Measurements from ENCODE around the gene PHF1. TPM values are rescaled to one million over a fixed set of nuclear protein-coding genes. Genes with fewer than 3 reads are reported as not detected.
"Not testable (repeated sequence)": the region's sequence is repeated elsewhere in the genome, so short reads cannot be mapped to it uniquely, and the experiment has no call there.

Gene PHF1
- total RNA-seq = 10 to 100 TPM; 51.8 to 69.8 TPM

- DNase-seq (ENCODE audit: low spot score) = no peak
- Histone ChIP-seq H3K36me3 (peaks cover 37% of the 10 kb centered on the region), H3K27me3 (no peaks in the 10 kb centered on the region), H3K9me3 (no peaks in the 10 kb centered on the region), H3K27ac (peak within 1 kb of the TSS; percentile 98 to 100), H3K4me1 (peaks cover 0 to 30% of the 10 kb centered on the region in 2 donors), H3K4me3 (peak within 1 kb of the TSS; percentile 91 to 95)
- TF ChIP-seq, protein P1, sequence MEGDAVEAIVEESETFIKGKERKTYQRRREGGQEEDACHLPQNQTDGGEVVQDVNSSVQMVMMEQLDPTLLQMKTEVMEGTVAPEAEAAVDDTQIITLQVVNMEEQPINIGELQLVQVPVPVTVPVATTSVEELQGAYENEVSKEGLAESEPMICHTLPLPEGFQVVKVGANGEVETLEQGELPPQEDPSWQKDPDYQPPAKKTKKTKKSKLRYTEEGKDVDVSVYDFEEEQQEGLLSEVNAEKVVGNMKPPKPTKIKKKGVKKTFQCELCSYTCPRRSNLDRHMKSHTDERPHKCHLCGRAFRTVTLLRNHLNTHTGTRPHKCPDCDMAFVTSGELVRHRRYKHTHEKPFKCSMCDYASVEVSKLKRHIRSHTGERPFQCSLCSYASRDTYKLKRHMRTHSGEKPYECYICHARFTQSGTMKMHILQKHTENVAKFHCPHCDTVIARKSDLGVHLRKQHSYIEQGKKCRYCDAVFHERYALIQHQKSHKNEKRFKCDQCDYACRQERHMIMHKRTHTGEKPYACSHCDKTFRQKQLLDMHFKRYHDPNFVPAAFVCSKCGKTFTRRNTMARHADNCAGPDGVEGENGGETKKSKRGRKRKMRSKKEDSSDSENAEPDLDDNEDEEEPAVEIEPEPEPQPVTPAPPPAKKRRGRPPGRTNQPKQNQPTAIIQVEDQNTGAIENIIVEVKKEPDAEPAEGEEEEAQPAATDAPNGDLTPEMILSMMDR (IDR thresholded peaks at IDR 0.05) = no peak
These were observed at the start of gene PHF1 for GRCh38 chr6:33410711-33411631. TSS of gene PHF1 (plus strand) at chr6:33411014. CDS start at chr6:33412264, 1,250 bp downstream.

DNA sequence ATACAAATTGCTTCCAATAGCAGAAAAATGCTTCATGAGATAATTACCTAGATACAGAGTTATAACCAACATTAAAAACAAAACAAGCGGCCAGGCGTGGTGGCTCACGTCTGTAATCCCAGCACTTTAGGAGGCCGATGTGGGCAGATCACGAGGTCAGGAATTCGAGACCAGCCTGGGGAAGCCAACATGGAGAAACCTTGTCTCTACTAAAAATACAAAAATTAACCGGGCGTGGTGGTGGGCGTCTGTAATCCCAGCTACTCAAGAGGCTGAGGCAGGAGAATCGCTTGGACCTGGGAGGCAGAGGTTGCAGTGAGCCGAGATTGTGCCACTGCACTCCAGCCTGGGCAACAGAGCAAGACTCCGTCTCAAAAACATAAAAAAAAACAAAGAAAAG, 47.3 kb upstream of the PHF1 start:
- H3K9me3 ChIP-seq; H3K36me3 ChIP-seq; H3K4me1 ChIP-seq; H3K27me3 ChIP-seq; H3K4me3 ChIP-seq; DNase-seq (ENCODE audit: low spot score); H3K27ac ChIP-seq: not testable (repeated sequence)

GRCh38 chr6:33364475-33365205, 46.2 kb upstream of the PHF1 start:
- not testable (repeated sequence) for H3K36me3 ChIP-seq; H3K27me3 ChIP-seq; H3K4me3 ChIP-seq; H3K4me1 ChIP-seq; DNase-seq (ENCODE audit: low spot score); H3K27ac ChIP-seq; H3K9me3 ChIP-seq

GRCh38 chr6:33365206-33365971, 45.4 kb upstream of the PHF1 start:
- H3K9me3 ChIP-seq; H3K4me3 ChIP-seq; DNase-seq (ENCODE audit: low spot score); H3K4me1 ChIP-seq; H3K36me3 ChIP-seq; H3K27ac ChIP-seq; H3K27me3 ChIP-seq: not testable (repeated sequence)

GRCh38 chr6:33367009-33367714, 43.7 kb upstream of the PHF1 start:
- Histone ChIP-seq H3K4me3 (no peak overlapping the region), H3K9me3 (no peaks in the 10 kb centered on the region), H3K27me3 (no peaks in the 10 kb centered on the region), H3K36me3 (no peaks in the 10 kb centered on the region), H3K27ac (no peak overlapping the region), H3K4me1 (no peaks in the 10 kb centered on the region)
- no peak for DNase-seq (ENCODE audit: low spot score)
- TF ChIP-seq, protein P1 (IDR thresholded peaks at IDR 0.05) = no peak

DNA sequence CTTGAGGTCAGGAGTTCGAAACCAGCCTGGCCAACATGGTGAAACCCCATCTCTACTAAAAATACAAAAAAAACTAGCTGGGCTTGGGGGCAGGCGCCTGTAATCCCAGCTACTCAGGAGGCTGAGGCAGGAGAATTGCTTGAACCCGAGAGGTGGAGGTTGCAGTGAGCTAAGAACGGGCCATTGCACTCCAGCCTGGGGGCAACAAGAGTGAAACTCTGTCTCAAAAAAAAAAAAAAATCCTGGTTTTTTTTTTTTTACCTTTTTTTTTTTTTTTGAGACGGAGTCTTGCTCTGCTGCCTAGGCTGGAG, 43.1 kb upstream of the PHF1 start:
- not testable (repeated sequence) for DNase-seq (ENCODE audit: low spot score); H3K27me3 ChIP-seq; H3K27ac ChIP-seq; H3K4me1 ChIP-seq; H3K4me3 ChIP-seq; H3K9me3 ChIP-seq; H3K36me3 ChIP-seq

DNA sequence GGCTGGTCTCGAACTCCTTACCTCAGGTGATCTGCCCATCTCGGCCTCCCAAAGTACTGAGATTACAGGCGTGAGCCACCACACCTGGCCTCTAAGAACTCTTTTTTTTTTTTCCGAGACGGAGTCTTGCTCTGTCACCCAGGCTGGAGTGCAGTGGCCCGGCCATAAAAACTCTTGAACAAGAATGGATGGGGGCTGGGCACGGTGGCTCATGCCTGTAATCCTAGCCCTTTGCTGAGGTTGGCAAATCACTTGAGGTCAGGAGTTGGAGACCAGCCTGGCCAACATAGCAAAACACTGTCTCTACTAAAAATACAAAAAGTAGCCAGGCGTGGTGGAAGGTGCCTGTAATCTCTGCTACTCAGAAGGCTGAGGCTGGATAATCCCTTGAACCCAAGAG, 38.9 kb upstream of the PHF1 start:
- H3K36me3 ChIP-seq; DNase-seq (ENCODE audit: low spot score); H3K4me3 ChIP-seq; H3K9me3 ChIP-seq; H3K27me3 ChIP-seq; H3K27ac ChIP-seq: not testable (repeated sequence)
- H3K4me1 ChIP-seq = peaks cover 0 to 26% of the 10 kb centered on the region in 2 donors
